Right renal pelvis (tissue), 4 donors: Measurements from ENCODE around the gene GGCT. TPM values are rescaled to one million over a fixed set of nuclear protein-coding genes. Genes with fewer than 3 reads are reported as not detected.

ENCODE experiments used
- DNase-seq, 4 donors: peaks; one replicate each; pipeline ENCODE4 v3.0.0-alpha.2; 2013; ENCODE audit warnings: low read depth in 4 of 4, low spot score in 3 of 4, missing footprints in 1 of 4
- polyA plus RNA-seq, 4 donors: library from polyadenylated mRNA; unstranded; fragments of 120-200 nt; gene quantifications; one replicate each; pipeline ENCODE4 v1.2.1, GENCODE V29; 2013; ENCODE audit not compliant: insufficient read length in 4 of 4

GGCT gene
- polyA plus RNA-seq, 4 donors = 68.2 to 84.9 (median 80.5) TPM

- DNase-seq = no peak
These were observed 39.4 kb downstream of the GGCT start for GRCh38 chr7:30465046-30465810.

DNA sequence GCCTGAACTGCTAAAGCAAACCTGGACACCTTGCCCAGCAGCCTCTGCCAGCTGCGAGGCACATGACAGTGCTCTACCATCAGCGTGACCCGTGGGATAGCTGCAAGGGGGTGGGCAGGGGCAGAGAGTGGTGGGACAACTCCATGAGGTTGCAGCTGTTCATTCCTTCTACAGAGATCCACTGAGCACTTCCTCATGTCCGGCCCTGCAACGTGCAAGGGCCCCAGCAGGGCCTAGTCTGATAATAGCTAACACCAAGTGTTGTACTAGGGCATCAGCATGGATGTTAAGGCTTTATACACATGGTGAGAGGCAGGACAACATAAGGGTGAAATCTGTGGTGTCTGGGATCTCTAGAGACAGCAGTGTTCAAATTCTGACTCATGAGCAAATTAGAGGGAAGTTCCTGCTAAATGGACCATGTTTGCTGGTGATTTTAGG is 40.4 kb downstream of the GGCT start:
- no peak for DNase-seq

DNA sequence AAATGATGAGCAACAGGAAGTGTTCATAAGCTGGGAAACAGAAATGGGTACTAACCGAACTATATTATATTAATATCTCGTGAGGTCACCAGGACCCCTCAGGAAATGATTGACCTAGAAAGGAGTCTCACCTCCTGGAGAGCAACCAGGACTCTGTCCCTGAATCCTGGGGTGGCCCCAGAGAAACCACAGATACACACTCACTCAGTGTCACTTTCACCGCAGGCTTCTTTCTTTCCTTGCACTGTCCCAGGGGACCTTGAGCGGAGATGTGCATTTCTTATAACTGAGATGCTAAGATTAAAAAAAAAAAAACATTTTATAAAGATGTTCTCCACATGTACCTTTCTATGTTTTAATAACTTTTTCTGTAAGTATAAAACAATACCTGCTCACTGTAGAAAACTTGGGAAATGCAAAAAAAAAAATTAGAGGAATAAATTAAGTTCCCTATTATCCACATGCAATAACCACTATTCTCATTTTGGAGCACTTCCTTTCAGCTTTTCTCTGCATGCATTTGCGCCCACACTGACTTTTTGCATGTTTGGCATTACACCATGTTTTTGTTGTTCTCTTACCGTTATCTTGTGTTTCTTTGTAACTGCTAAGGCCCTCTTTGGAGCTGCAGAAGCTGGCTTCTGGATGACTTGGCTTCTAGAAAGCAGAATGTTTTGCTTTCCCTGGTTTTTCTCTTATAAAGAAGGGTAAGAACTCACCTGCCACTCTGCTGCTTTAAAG is 41.1 kb downstream of the GGCT start:
- no peak for DNase-seq

GRCh38 chr7:30462179-30462578 is 42.5 kb downstream of the GGCT start:
- DNase-seq = no peak

- no peak for DNase-seq
These were observed 44.4 kb downstream of the GGCT start for GRCh38 chr7:30460246-30460633.

DNA sequence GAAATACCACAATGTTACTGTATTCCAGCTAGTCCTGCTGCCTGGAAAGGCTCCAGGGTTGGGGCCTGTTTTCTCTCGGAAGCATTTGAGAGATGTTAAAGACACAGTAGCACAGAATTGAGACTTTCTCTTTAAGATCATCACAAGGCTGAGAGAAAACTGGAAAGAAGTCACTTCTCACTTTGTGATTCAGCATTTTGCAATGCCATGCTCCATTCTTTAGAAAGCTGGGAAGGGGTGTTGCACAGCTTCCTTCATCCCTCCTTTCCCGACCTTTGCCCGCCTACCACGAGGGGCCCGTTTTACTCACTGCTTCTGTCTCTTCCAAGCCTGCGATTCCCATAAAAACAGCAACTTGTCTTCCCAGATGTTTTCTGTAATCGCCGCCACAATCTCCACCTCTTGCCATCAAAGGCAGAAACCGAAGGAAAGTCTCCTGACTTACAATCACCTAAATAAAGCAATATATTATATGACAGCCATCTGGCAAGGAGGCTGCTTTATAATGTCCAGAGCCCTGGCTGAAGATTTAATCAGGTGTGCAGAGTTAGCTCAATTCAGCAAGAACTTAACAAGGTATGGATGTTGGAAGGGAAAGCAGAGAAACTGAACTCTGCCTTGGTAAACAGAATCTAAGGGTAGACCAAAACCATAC is 44.9 kb downstream of the GGCT start:
- DNase-seq = no peak

GRCh38 chr7:30458311-30458710 is 46.3 kb downstream of the GGCT start:
- no peak for DNase-seq

GRCh38 chr7:30453921-30454320 is 50.7 kb downstream of the GGCT start:
- no peak for DNase-seq

GRCh38 chr7:30453016-30453415 is 51.6 kb downstream of the GGCT start:
- no peak for DNase-seq

DNA sequence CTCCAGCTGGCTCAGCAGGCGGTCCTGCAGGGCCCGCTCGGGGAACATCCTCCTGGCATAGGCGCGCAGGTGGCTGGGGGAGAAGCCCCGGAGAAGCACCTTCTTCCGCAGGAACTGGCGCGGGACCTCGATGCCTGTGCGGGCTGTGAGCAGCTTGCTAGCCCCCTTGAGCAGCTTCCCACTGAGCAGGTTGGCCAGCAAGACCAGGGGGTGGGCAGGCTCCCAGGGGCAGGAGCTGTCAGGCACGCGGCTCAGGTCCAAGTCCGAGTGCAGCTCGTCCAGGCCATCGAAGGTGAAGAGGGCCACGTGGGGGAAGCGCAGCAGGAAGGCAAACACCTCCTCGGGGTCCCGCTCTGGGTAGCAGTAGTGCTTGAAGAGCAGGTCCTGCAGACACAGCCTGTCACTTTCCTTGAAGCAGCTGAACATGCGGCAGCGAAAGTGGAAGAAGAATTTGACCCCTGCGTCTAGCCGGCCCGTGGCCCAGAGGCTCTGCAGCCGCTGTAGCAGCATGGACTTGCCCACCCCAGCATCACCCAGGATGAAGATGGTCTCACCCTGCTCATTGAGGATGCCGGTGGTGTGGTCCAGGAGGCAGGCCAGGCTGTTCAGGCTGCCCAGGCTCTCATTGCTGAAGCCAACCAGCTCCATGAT is 52.2 kb downstream of the GGCT start:
- DNase-seq = no peak

DNA sequence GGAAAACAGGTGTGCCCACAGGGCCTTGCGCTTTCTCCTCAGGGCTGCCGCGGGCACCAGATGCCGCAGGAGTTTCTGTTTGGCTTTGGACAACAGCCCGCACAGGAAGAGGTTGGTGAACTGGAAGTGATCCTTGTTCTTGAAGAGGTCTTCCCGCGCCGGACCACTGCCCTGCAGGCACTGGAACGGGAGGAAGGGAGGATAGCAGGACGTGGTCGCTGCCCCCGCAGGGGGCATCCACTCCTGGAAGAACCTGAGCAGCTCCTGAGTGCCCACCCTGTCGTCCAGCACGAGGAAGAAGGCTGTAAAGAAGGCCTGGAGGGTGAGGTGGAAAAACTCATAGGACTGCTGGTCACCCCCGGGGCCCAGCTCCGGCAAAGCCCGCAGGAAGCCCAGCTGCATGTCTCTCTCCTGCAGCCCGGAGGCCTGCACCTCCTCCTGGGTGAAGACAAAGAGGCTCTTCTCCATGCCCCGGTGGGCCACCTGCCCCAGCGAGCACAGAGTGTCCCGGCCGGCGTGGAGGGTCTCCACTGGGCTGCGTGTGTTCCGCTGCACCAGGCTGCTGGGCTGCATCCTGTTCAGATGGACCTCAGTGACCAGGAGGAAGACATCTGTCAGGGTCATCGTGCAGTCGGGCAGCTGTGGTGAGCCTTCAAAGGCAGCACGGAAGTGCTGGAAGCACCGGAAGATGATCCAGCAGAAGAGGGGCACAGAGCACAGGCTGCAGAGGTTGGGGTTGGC is 52.9 kb downstream of the GGCT start:
- DNase-seq = no peak

- no peak for DNase-seq
These were observed 53.6 kb downstream of the GGCT start for GRCh38 chr7:30450983-30451497.

DNA sequence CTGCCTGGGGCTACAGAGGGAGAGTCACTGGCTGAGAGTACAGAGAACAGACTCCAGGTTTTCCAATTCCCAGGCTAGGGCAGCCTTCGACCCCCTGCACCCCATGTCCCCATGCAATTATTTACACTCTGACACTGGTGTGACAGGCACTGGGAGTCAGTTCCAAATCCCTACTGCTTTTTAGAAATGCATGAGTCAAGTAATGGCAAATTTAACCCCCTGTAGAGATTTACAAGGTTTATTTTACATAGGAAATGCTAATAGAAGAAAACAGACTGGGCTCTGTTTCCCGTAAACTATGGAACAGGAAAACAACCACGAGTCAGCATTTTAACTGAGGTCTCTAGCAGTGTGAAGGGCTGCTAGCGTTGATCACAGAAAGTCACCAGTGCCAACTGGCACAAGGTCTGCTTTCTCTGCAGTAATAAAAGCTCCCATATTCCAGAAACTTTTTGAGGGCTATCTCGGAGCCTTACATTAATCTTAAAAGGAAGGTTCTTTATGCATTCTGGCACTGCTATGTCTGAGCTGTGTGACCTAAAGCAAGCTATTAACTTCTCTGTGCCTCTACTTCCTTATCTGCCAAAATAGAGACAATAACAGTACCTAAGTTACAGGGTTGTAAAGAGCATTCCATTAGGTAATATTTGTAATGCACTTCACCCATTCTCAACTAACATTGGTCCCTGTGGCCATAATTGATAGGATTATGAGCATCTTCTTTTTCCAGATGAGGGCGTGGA is 54.2 kb downstream of the GGCT start:
- no peak for DNase-seq

- DNase-seq = no peak
These were observed 56.0 kb downstream of the GGCT start for GRCh38 chr7:30448461-30449189.

- no peak for DNase-seq
These were observed 57.2 kb downstream of the GGCT start for GRCh38 chr7:30447466-30447865.
